Smooth muscle cell (in vitro differentiated cells): ENCODE data around the gene PRDM5. TPM values are rescaled to one million over a fixed set of nuclear protein-coding genes. Genes with fewer than 3 reads are reported as not detected.

Experiments used
- DNase-seq: peaks from one replicate; lab custom pipeline; 2025; ENCODE audit not compliant: unreplicated experiment; lab: John Stamatoyannopoulos, UW
- H2AFZ ChIP-seq: fragments of 200-600 bp; sonication (generic); 2 replicates; pipeline ENCODE4 v1.6.0; 2016; ENCODE audit warnings: antibody characterized with exemption, low read depth, mild to moderate bottlenecking
- H3F3A ChIP-seq: fragments of 200-600 bp; sonication (generic); 2 replicates; pipeline ENCODE4 v1.6.0; 2017; ENCODE audit warnings: antibody characterized with exemption, low read depth
- H3K27ac ChIP-seq: fragments of 200-600 bp; sonication (generic); 2 replicates; pipeline ENCODE4 v1.5.1; 2016; ENCODE audit warnings: low read depth, mild to moderate bottlenecking
- H3K27me3 ChIP-seq: fragments of 200-600 bp; sonication (generic); 2 replicates; pipeline ENCODE4 v1.6.1; 2016; ENCODE audit warnings: low read depth, mild to moderate bottlenecking
- H3K36me3 ChIP-seq: fragments of 200-600 bp; sonication (generic); 2 replicates; pipeline ENCODE4 v1.5.1; 2016; ENCODE audit warnings: low read depth
- H3K4me1 ChIP-seq: fragments of 200-600 bp; sonication (generic); 2 replicates; pipeline ENCODE4 v1.5.1; 2016; ENCODE audit warnings: low read depth
- H3K4me2 ChIP-seq: fragments of 200-600 bp; sonication (generic); 2 replicates; pipeline ENCODE4 v1.6.0; 2016; ENCODE audit warnings: mild to moderate bottlenecking
- H3K4me3 ChIP-seq: fragments of 200-600 bp; sonication (generic); 2 replicates; pipeline ENCODE4 v1.5.1; 2016; ENCODE audit warnings: mild to moderate bottlenecking
- H3K79me2 ChIP-seq: fragments of 200-600 bp; sonication (generic); 2 replicates; pipeline ENCODE4 v1.6.0; 2016; ENCODE audit warnings: low read depth, mild to moderate bottlenecking
- H3K9ac ChIP-seq: fragments of 200-600 bp; sonication (generic); 2 replicates; pipeline ENCODE4 v1.6.0; 2016; ENCODE audit warnings: low read depth
- H3K9me3 ChIP-seq: fragments of 200-600 bp; sonication (generic); replicated peaks from 2 replicates; pipeline ENCODE4 v1.5.1; 2016; ENCODE audit warnings: low read depth
- H4K20me1 ChIP-seq: fragments of 200-600 bp; sonication (generic); 2 replicates; pipeline ENCODE4 v1.6.0; 2016; ENCODE audit warnings: low read depth
- CTCF ChIP-seq: fragments of 200-600 bp; sonication (generic); IDR thresholded peaks from 2 replicates; pipeline ENCODE4 v1.5.1; 2017; ENCODE audit warnings: borderline replicate concordance, mild to moderate bottlenecking, antibody characterized with exemption; ENCODE audit not compliant: insufficient read depth, poor library complexity, severe bottlenecking
- WGBS: methylation state at CpG from one replicate; pipeline ENCODE4 v1.1.7; 2016; ENCODE audit warnings: low lambda C conversion rate; 5-methylcytosine and 5-hydroxymethylcytosine counted together
- polyA plus RNA-seq: library from polyadenylated mRNA; unstranded; fragments of >200 nt; fragmentation: Nextera tagmentation; extraction: Ambion mirVana; gene quantifications from 2 replicates; pipeline ENCODE4 v1.2.1, GENCODE V29; 2016
- total RNA-seq: library from RNA; depleted of rRNA; stranded (reverse); fragments of >200 nt; gene quantifications from 2 replicates; pipeline ENCODE4 v1.2.3, GENCODE V29; 2014

The PRDM5 gene
- total RNA-seq, result 8.6 and 18.0 TPM in 2 replicates
- polyA plus RNA-seq, result 3.3 and 5.4 TPM in 2 replicates

GRCh38 chr4:120922381-120923206 lies at the start of gene PRDM5:
Gene PRDM5 (minus strand): TSS chr4:120922726. CDS start chr4:120922608, 118 bp downstream.
- WGBS, result 2% methylated on average over 83 of the region's 86 CpGs
- H3F3A ChIP-seq, result no peaks in the 10 kb centered on the region
- TF ChIP-seq CTCF, result peak; percentile 9
- no peaks in the 10 kb centered on the region for H3K27me3 ChIP-seq
- no peaks in the 10 kb centered on the region for H3K9me3 ChIP-seq
- peak within 1 kb of the TSS; percentile 40 for H3K27ac ChIP-seq
- peak within 1 kb of the TSS; percentile 87 for H3K4me2 ChIP-seq
- peak within 1 kb of the TSS; percentile 36 for H3K9ac ChIP-seq
- peak within 1 kb of the TSS; percentile 97 for H2AFZ ChIP-seq
- H3K4me1 ChIP-seq, result peaks cover 16% of the 10 kb centered on the region
- H3K36me3 ChIP-seq, result no peaks in the 10 kb centered on the region
- H3K4me3 ChIP-seq, result peak within 1 kb of the TSS; percentile 77
- peaks cover 14% of the 10 kb centered on the region for H3K79me2 ChIP-seq
- DNase-seq, result peak; percentile 39
- H4K20me1 ChIP-seq, result no peaks in the 10 kb centered on the region

GRCh38 chr4:120971884-120972283 lies 49.4 kb upstream of the PRDM5 start:
- no peak overlapping the region for H3K4me2 ChIP-seq
- DNase-seq, result no peak
- no peak for TF ChIP-seq CTCF
- no peaks in the 10 kb centered on the region for H3K9me3 ChIP-seq
- no peaks in the 10 kb centered on the region for H3K27me3 ChIP-seq
- no peak overlapping the region for H2AFZ ChIP-seq
- no peaks in the 10 kb centered on the region for H3K4me1 ChIP-seq
- H3K36me3 ChIP-seq, result no peaks in the 10 kb centered on the region
- no peak overlapping the region for H3K27ac ChIP-seq
- H3F3A ChIP-seq, result no peaks in the 10 kb centered on the region
- H3K4me3 ChIP-seq, result no peak overlapping the region
- no peak overlapping the region for H3K9ac ChIP-seq
- no peaks in the 10 kb centered on the region for H4K20me1 ChIP-seq
- WGBS, result 91% methylated on average over 1 of the region's 1 CpG
- no peaks in the 10 kb centered on the region for H3K79me2 ChIP-seq

GRCh38 chr4:120965938-120966337 lies 43.4 kb upstream of the PRDM5 start:
- no peak overlapping the region for H3K4me3 ChIP-seq
- 82% methylated on average over 4 of the region's 4 CpGs for WGBS
- TF ChIP-seq CTCF, result no peak
- peaks cover 30% of the 10 kb centered on the region for H3K4me1 ChIP-seq
- H3K9me3 ChIP-seq, result no peaks in the 10 kb centered on the region
- no peaks in the 10 kb centered on the region for H3K27me3 ChIP-seq
- no peak overlapping the region for H3K9ac ChIP-seq
- H3K4me2 ChIP-seq, result no peak overlapping the region
- H3F3A ChIP-seq, result no peaks in the 10 kb centered on the region
- H3K79me2 ChIP-seq, result no peaks in the 10 kb centered on the region
- no peak for DNase-seq
- H4K20me1 ChIP-seq, result no peaks in the 10 kb centered on the region
- H2AFZ ChIP-seq, result peak overlapping the region; percentile 58
- H3K36me3 ChIP-seq, result no peaks in the 10 kb centered on the region
- H3K27ac ChIP-seq, result no peak overlapping the region

- no peak overlapping the region for H2AFZ ChIP-seq
- no peak overlapping the region for H3K4me3 ChIP-seq
- DNase-seq, result no peak
- H3K4me2 ChIP-seq, result no peak overlapping the region
- WGBS, result 37% methylated on average over 1 of the region's 1 CpG
- H3K9ac ChIP-seq, result no peak overlapping the region
- no peaks in the 10 kb centered on the region for H3F3A ChIP-seq
- no peaks in the 10 kb centered on the region for H3K79me2 ChIP-seq
- no peak overlapping the region for H3K27ac ChIP-seq
- TF ChIP-seq CTCF, result no peak
- H3K9me3 ChIP-seq, result no peaks in the 10 kb centered on the region
- no peaks in the 10 kb centered on the region for H3K27me3 ChIP-seq
- peaks cover 30% of the 10 kb centered on the region for H3K4me1 ChIP-seq
- no peaks in the 10 kb centered on the region for H4K20me1 ChIP-seq
- no peaks in the 10 kb centered on the region for H3K36me3 ChIP-seq
Measured at GRCh38 chr4:120964596-120964995, 42.1 kb upstream of the PRDM5 start.
